WTC11 (cell line): ENCODE measurements around the gene RRP36. TPM values are rescaled to one million over a fixed set of nuclear protein-coding genes. Genes with fewer than 3 reads are reported as not detected.

Experiments used
- ATAC-seq: fragments of 200-7000 bp; cut with Tn5 transposase; 2 replicates; pipeline ENCODE4 v1.10.0; 2021; ENCODE audit warnings: mild to moderate bottlenecking, moderate library complexity
- CTCF ChIA-PET: fragments of 300-600 bp; sonication (Branson Sonifier 250); formaldehyde crosslinking; loops from one replicate; lab custom pipeline; 2021; ENCODE audit warnings: antibody characterized with exemption; lab: Charles Lee
- POLR2A ChIA-PET: fragments of 350-600 bp; sonication (Branson Sonifier 250); formaldehyde crosslinking; loops from one replicate; lab custom pipeline; 2021; ENCODE audit warnings: antibody characterized with exemption; lab: Charles Lee
- DNase-seq: peaks from one replicate; pipeline ENCODE4 v3.0.0; 2021; ENCODE audit warnings: low spot score
- H3K27ac Mint-ChIP-seq: 2 replicates; pipeline ENCODE4 v1.8.0; 2021; ENCODE audit warnings: mixed read lengths
- H3K27me3 Mint-ChIP-seq: 2 replicates; pipeline ENCODE4 v1.8.0; 2021; ENCODE audit warnings: low read depth, mild to moderate bottlenecking, moderate library complexity, mixed read lengths
- H3K36me3 Mint-ChIP-seq: 2 replicates; pipeline ENCODE4 v1.8.0; 2021; ENCODE audit warnings: mixed read lengths
- H3K4me1 Mint-ChIP-seq: 2 replicates; pipeline ENCODE4 v1.8.0; 2022; ENCODE audit warnings: mixed read lengths
- H3K4me3 Mint-ChIP-seq: 2 replicates; pipeline ENCODE4 v1.8.0; 2021; ENCODE audit warnings: mild to moderate bottlenecking, moderate library complexity, mixed read lengths
- H3K9me3 Mint-ChIP-seq: 2 replicates; pipeline ENCODE4 v1.8.0; 2021; ENCODE audit warnings: mixed read lengths
- NFE2L1 ChIP-seq: sonication (generic); formaldehyde crosslinking; IDR thresholded peaks from 2 replicates; pipeline ENCODE4 v1.8.1; 2023; ENCODE audit warnings: missing genetic modification reagents
- RORB ChIP-seq: fragments of 250-450 bp; sonication (Bioruptor Pico); IDR thresholded peaks from 2 replicates; pipeline ENCODE4 v1.9.0; 2021; ENCODE audit warnings: mild to moderate bottlenecking
- TEAD1 ChIP-seq: sonication (generic); formaldehyde crosslinking; IDR thresholded peaks from 2 replicates; pipeline ENCODE4 v1.8.0; 2022; ENCODE audit warnings: mild to moderate bottlenecking, missing genetic modification reagents
- TEAD4 ChIP-seq: sonication (generic); formaldehyde crosslinking; IDR thresholded peaks from 2 replicates; pipeline ENCODE4 v1.8.0; 2022; ENCODE audit warnings: mild to moderate bottlenecking, missing genetic modification reagents
- ZNF263 ChIP-seq: sonication (generic); formaldehyde crosslinking; IDR thresholded peaks from 2 replicates; pipeline ENCODE4 v1.8.1; 2022; ENCODE audit warnings: low read depth, mild to moderate bottlenecking, moderate library complexity, missing genetic modification reagents
- total RNA-seq: library from RNA; stranded (reverse); gene quantifications from 3 replicates; pipeline ENCODE4 v1.2.3, GENCODE V29; 2021
- TF ChIP-seq, protein P1 (sequence below): sonication (generic); formaldehyde crosslinking; IDR thresholded peaks from 2 replicates; pipeline ENCODE4 v1.8.0; 2023; ENCODE audit warnings: missing genetic modification reagents, mild to moderate bottlenecking, borderline replicate concordance
- TF ChIP-seq, protein P2 (sequence below): sonication (generic); formaldehyde crosslinking; IDR thresholded peaks from 2 replicates; pipeline ENCODE4 v1.8.0; 2023; ENCODE audit warnings: mild to moderate bottlenecking, missing genetic modification reagents
- TF ChIP-seq, protein P3 (sequence below): sonication (generic); formaldehyde crosslinking; IDR thresholded peaks from 2 replicates; pipeline ENCODE4 v1.8.0; 2022; ENCODE audit warnings: mild to moderate bottlenecking, missing genetic modification reagents
- TF ChIP-seq, protein P4 (sequence below): fragments of 250-450 bp; sonication (Bioruptor Pico); IDR thresholded peaks from 2 replicates; pipeline ENCODE4 v1.9.0; 2021; ENCODE audit warnings: mild to moderate bottlenecking, borderline replicate concordance

Gene RRP36
- total RNA-seq, 1 experiment from 2014 or later = 81.0 TPM

DNA sequence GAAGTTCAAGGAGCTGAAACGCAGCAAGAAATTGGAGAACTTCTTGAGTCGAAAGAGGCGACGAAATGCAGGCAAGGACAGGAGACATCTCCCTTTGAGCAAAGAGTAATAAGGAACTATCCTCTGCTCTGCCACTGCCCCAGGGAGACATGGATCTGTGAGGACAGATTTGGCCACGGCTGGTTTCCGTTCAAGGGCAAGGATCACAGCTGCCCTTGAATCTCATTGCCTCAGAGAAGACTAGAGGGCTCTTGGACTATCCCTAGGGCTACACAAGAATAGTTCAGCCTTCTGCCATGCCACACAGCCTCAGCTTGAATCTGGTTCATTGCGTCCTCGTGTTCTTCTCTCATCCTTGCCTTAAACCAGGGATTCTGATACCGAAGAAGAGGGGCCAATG is 7.7 kb downstream of the RRP36 start (continued):
- TF ChIP-seq NFE2L1 (CRISPR knock-in tag) (no peak), TEAD4 (CRISPR knock-in tag) (no peak), RORB (CRISPR knock-in tag) (no peak), ZNF263 (no peak)
- TF ChIP-seq, protein P1, sequence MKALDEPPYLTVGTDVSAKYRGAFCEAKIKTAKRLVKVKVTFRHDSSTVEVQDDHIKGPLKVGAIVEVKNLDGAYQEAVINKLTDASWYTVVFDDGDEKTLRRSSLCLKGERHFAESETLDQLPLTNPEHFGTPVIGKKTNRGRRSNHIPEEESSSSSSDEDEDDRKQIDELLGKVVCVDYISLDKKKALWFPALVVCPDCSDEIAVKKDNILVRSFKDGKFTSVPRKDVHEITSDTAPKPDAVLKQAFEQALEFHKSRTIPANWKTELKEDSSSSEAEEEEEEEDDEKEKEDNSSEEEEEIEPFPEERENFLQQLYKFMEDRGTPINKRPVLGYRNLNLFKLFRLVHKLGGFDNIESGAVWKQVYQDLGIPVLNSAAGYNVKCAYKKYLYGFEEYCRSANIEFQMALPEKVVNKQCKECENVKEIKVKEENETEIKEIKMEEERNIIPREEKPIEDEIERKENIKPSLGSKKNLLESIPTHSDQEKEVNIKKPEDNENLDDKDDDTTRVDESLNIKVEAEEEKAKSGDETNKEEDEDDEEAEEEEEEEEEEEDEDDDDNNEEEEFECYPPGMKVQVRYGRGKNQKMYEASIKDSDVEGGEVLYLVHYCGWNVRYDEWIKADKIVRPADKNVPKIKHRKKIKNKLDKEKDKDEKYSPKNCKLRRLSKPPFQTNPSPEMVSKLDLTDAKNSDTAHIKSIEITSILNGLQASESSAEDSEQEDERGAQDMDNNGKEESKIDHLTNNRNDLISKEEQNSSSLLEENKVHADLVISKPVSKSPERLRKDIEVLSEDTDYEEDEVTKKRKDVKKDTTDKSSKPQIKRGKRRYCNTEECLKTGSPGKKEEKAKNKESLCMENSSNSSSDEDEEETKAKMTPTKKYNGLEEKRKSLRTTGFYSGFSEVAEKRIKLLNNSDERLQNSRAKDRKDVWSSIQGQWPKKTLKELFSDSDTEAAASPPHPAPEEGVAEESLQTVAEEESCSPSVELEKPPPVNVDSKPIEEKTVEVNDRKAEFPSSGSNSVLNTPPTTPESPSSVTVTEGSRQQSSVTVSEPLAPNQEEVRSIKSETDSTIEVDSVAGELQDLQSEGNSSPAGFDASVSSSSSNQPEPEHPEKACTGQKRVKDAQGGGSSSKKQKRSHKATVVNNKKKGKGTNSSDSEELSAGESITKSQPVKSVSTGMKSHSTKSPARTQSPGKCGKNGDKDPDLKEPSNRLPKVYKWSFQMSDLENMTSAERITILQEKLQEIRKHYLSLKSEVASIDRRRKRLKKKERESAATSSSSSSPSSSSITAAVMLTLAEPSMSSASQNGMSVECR = no peak
- TF ChIP-seq, protein P2, sequence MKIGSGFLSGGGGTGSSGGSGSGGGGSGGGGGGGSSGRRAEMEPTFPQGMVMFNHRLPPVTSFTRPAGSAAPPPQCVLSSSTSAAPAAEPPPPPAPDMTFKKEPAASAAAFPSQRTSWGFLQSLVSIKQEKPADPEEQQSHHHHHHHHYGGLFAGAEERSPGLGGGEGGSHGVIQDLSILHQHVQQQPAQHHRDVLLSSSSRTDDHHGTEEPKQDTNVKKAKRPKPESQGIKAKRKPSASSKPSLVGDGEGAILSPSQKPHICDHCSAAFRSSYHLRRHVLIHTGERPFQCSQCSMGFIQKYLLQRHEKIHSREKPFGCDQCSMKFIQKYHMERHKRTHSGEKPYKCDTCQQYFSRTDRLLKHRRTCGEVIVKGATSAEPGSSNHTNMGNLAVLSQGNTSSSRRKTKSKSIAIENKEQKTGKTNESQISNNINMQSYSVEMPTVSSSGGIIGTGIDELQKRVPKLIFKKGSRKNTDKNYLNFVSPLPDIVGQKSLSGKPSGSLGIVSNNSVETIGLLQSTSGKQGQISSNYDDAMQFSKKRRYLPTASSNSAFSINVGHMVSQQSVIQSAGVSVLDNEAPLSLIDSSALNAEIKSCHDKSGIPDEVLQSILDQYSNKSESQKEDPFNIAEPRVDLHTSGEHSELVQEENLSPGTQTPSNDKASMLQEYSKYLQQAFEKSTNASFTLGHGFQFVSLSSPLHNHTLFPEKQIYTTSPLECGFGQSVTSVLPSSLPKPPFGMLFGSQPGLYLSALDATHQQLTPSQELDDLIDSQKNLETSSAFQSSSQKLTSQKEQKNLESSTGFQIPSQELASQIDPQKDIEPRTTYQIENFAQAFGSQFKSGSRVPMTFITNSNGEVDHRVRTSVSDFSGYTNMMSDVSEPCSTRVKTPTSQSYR (CRISPR knock-in tag) = no peak

DNA sequence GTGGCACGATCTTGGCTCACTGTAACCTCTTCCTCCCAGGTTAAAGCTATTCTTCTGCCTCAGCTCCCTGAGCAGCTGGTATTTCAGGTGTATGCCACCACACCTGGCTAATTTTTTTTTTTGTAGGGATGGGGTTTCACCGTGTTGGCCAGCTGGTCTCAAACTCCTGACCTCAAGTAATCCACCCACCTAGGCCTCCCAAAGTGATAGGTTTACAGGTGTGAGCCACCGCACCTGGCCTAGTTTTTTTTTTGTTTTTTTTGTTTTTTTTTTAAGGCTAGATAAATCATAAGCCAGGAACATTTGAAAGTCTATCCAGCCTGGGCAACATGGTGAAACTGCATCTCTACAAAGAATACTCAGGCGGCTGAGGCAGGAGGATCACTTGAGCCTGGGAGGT is 10.9 kb downstream of the RRP36 start:
- CTCF ChIA-PET = interaction anchor here (1.3 kb wide), 1 partner anchor 98 kb away, joined by 3 read pairs; no protein-coding TSS in a partner anchor
- peaks cover 60% of the 10 kb centered on the region for H3K36me3 Mint-ChIP-seq
- TF ChIP-seq, protein P3, sequence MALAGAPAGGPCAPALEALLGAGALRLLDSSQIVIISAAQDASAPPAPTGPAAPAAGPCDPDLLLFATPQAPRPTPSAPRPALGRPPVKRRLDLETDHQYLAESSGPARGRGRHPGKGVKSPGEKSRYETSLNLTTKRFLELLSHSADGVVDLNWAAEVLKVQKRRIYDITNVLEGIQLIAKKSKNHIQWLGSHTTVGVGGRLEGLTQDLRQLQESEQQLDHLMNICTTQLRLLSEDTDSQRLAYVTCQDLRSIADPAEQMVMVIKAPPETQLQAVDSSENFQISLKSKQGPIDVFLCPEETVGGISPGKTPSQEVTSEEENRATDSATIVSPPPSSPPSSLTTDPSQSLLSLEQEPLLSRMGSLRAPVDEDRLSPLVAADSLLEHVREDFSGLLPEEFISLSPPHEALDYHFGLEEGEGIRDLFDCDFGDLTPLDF (CRISPR knock-in tag) = no peak
- TF ChIP-seq TEAD1 (CRISPR knock-in tag) = no peak
- TF ChIP-seq NFE2L1 (CRISPR knock-in tag) = no peak
- TF ChIP-seq, protein P4, sequence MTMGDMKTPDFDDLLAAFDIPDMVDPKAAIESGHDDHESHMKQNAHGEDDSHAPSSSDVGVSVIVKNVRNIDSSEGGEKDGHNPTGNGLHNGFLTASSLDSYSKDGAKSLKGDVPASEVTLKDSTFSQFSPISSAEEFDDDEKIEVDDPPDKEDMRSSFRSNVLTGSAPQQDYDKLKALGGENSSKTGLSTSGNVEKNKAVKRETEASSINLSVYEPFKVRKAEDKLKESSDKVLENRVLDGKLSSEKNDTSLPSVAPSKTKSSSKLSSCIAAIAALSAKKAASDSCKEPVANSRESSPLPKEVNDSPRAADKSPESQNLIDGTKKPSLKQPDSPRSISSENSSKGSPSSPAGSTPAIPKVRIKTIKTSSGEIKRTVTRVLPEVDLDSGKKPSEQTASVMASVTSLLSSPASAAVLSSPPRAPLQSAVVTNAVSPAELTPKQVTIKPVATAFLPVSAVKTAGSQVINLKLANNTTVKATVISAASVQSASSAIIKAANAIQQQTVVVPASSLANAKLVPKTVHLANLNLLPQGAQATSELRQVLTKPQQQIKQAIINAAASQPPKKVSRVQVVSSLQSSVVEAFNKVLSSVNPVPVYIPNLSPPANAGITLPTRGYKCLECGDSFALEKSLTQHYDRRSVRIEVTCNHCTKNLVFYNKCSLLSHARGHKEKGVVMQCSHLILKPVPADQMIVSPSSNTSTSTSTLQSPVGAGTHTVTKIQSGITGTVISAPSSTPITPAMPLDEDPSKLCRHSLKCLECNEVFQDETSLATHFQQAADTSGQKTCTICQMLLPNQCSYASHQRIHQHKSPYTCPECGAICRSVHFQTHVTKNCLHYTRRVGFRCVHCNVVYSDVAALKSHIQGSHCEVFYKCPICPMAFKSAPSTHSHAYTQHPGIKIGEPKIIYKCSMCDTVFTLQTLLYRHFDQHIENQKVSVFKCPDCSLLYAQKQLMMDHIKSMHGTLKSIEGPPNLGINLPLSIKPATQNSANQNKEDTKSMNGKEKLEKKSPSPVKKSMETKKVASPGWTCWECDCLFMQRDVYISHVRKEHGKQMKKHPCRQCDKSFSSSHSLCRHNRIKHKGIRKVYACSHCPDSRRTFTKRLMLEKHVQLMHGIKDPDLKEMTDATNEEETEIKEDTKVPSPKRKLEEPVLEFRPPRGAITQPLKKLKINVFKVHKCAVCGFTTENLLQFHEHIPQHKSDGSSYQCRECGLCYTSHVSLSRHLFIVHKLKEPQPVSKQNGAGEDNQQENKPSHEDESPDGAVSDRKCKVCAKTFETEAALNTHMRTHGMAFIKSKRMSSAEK (CRISPR knock-in tag) = no peak
- no peaks in the 10 kb centered on the region for H3K9me3 Mint-ChIP-seq
- H3K4me1 Mint-ChIP-seq = no peaks in the 10 kb centered on the region
- POLR2A ChIA-PET = interaction anchor here (1.9 kb wide), 1 partner anchor 21 kb away, joined by 7 read pairs; the partner anchor contains the start of gene CUL7
- no peak overlapping the region for H3K4me3 Mint-ChIP-seq
- ATAC-seq = no peak
- DNase-seq = no peak
- H3K27ac Mint-ChIP-seq = no peak overlapping the region
- no peaks in the 10 kb centered on the region for H3K27me3 Mint-ChIP-seq
